Prostate gland (tissue), 2 donors: ENCODE results near the gene DOK4.

Experiments
- CTCF ChIP-seq, 4 experiments: fragments of 200-600 bp in 2 of 4; fragments of 450-650 bp in 2 of 4; sonication (generic) in 2 of 4; IDR thresholded peaks; 1 replicate in 3 of 4; 2 replicates in 1 of 4; pipeline ENCODE4 v1.5.1; 2016 to 2019; ENCODE audit warnings: antibody characterized with exemption in 4 of 4, mild to moderate bottlenecking in 2 of 4, moderate library complexity in 2 of 4
- POLR2A ChIP-seq: fragments of 450-650 bp; IDR thresholded peaks from one replicate; pipeline ENCODE4 v1.6.1; 2016; ENCODE audit warnings: antibody characterized with exemption, mild to moderate bottlenecking
- POLR2AphosphoS5 ChIP-seq: sonication (generic); formaldehyde crosslinking; IDR thresholded peaks from one replicate; pipeline ENCODE4 v1.6.1; 2017; ENCODE audit warnings: antibody characterized with exemption

GRCh38 chr16:57514791-57515600, 28.7 kb upstream of the DOK4 start:
- TF ChIP-seq CTCF (IDR thresholded peaks at IDR 0.05) (no peak), POLR2AphosphoS5 (no peak), POLR2A (no peak)
